Fibroblast of gingiva (primary cell): ENCODE measurements around the gene GABRB1.
A peak's percentile ranks its signal among the peaks of the same experiment; 100 is the strongest.

Source experiments
- DNase-seq: peaks from one replicate; pipeline ENCODE4 v3.0.0-alpha.2; 2011; ENCODE audit warnings: low read depth

The GABRB1 gene

GRCh38 chr4:47386561-47387235, 355.3 kb downstream of the GABRB1 start:
- DNase-seq, result no peak

GRCh38 chr4:47390428-47391125, 359.2 kb downstream of the GABRB1 start:
- no peak for DNase-seq

- DNase-seq, result no peak
Observed at GRCh38 chr4:47391256-47391655, 359.9 kb downstream of the GABRB1 start.

- DNase-seq, result no peak
Observed at GRCh38 chr4:47406408-47406807, 375.0 kb downstream of the GABRB1 start.

- no peak for DNase-seq
Observed at GRCh38 chr4:47410271-47410670, 378.9 kb downstream of the GABRB1 start.

GRCh38 chr4:47413521-47413920, 382.2 kb downstream of the GABRB1 start:
- no peak for DNase-seq

GRCh38 chr4:47415719-47416118, 384.4 kb downstream of the GABRB1 start:
- no peak for DNase-seq

GRCh38 chr4:47418147-47418546, 386.8 kb downstream of the GABRB1 start:
- no peak for DNase-seq

- no peak for DNase-seq
Observed at GRCh38 chr4:47419296-47419695, 387.9 kb downstream of the GABRB1 start.

GRCh38 chr4:47425628-47426027, 394.3 kb downstream of the GABRB1 start:
- no peak for DNase-seq

GRCh38 chr4:47427935-47428334, 396.6 kb downstream of the GABRB1 start:
- no peak for DNase-seq

GRCh38 chr4:47432749-47433148, 401.4 kb downstream of the GABRB1 start:
- no peak for DNase-seq

GRCh38 chr4:47434931-47435330, 403.6 kb downstream of the GABRB1 start:
- DNase-seq, result no peak

GRCh38 chr4:47442980-47443379, 411.6 kb downstream of the GABRB1 start:
- no peak for DNase-seq

GRCh38 chr4:47444031-47444430, 412.7 kb downstream of the GABRB1 start:
- DNase-seq, result no peak

- peak; percentile 2 for DNase-seq
Observed at GRCh38 chr4:47451657-47452056, 420.3 kb downstream of the GABRB1 start.

GRCh38 chr4:47462799-47463234, 431.4 kb downstream of the GABRB1 start:
- no peak for DNase-seq

GRCh38 chr4:47463235-47463956, 432.0 kb downstream of the GABRB1 start, which contains the start of gene COMMD8:
Gene COMMD8, minus strand, starts transcription at chr4:47463702. Its CDS starts 51 bp downstream, at chr4:47463651.
- peak; percentile 93 for DNase-seq

- no peak for DNase-seq
Observed at GRCh38 chr4:47465004-47465403, 433.6 kb downstream of the GABRB1 start.

GRCh38 chr4:47466056-47466785, 434.9 kb downstream of the GABRB1 start:
- no peak for DNase-seq

- no peak for DNase-seq
Observed at GRCh38 chr4:47468706-47469365, 437.5 kb downstream of the GABRB1 start.

GRCh38 chr4:47469951-47470350, 438.6 kb downstream of the GABRB1 start:
- DNase-seq, result no peak
